DMS153 treated with DMSO at 0.1 percent for 48 hours (cell line): ENCODE data around the gene B4GALT1.
"Not testable (repeated sequence)": the region's sequence is repeated elsewhere in the genome, so short reads cannot be mapped to it uniquely, and the experiment has no call there.

ENCODE experiments used
- DNase-seq: peaks from one replicate; lab custom pipeline; 2025; ENCODE audit not compliant: unreplicated experiment; lab: John Stamatoyannopoulos, UW

B4GALT1 gene

DNA sequence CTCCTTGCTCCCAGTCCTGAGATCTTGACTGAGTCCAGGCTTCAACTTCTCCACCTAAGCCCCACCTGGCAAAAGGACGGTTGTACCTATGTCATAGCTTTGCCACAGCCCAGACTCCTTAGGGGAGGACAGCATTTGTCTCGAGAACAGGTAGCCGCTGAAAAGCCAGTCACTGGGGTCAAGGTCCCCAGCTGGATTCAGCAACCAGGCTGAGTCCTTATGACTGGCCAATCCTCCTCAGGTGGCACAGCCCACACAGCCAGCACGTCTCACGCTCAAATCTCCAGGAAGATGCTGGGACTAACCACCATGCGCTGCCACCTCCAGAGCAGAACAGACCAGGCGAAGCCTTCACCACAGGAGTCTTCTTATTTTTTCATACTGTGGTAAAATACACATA, 62.7 kb downstream of the B4GALT1 start:
- DNase-seq, result no peak

DNA sequence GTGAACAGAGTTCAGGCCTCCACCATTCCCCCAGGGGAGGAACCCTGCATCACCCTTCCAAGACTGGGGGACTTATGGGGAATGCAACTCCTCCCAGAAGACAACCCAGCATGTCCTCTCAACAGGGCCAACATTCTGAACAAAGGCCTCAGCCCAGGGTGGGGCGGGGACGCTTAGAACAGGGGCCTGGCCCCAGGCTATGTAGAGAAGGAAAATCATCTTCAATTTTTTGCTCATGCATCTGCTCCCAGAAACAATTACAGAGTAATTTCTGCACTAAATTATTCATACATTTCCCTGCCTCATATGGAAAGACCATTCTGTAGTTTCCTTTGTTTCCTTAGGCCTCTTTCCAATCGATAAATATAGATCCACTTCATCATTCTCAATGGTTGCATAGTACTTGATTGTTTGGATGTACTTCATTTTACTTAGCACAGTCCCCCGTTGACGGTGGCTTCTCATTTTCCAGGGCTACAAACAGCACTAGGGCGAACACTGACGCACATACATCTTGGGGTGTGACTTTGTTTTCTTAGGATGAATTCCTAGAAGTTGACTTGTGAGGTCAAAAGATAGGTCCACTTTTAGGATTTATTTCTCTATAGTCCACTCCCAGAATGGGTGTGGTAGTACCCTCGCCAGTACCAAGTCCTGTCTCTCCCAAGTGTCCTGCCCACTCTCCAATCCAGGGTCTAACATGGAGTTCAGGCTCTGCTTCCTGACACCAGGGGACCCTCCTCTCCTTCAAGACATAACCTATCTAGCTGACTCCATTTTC, 63.4 kb downstream of the B4GALT1 start:
- DNase-seq, result no peak

GRCh38 chr9:33102551-33103210, 64.5 kb downstream of the B4GALT1 start:
- DNase-seq, result no peak

- DNase-seq, result no peak
Observed at GRCh38 chr9:33101104-33101951, 65.8 kb downstream of the B4GALT1 start.

GRCh38 chr9:33099754-33100153, 67.4 kb downstream of the B4GALT1 start:
- no peak for DNase-seq

GRCh38 chr9:33097192-33097591, 69.9 kb downstream of the B4GALT1 start:
- no peak for DNase-seq

DNA sequence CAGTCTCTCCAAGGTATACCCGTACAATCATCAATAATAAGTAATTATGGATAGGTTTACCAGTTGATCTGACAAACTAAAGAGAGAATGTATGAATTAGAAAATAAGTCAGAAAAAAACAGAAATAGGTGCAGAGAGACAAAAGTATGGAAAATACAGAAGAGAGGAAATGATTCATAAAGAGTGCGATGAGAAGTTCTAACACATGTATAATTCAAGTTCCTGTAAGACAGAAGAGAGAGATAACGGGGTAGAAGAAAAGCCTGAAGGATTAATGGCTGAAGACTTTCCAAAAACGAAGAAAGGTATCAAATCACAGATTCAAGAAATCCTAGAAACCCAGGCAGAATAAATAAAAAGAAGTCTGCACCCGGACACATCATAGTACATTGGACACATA, 74.5 kb downstream of the B4GALT1 start:
- no peak for DNase-seq

DNA sequence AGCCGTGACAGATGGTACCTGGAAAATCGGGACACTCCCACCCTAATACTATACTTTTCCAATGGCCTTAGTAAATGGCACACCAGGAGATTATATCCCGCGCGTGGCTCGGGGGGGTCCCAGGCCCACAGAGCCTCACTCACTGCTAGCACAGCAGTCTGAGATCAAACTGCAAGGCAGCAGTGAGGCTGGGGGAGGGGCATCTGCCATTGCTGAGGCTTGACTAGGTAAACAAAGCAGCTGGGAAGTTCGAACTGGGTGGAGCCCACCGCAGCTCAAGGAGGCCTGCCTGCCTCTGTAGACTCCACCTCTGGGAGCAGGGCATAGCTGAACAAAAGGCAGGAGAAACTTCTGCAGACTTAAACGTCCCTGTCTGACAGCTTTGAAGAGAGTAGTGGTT, 81.5 kb downstream of the B4GALT1 start:
- DNase-seq, result not testable (repeated sequence)

DNA sequence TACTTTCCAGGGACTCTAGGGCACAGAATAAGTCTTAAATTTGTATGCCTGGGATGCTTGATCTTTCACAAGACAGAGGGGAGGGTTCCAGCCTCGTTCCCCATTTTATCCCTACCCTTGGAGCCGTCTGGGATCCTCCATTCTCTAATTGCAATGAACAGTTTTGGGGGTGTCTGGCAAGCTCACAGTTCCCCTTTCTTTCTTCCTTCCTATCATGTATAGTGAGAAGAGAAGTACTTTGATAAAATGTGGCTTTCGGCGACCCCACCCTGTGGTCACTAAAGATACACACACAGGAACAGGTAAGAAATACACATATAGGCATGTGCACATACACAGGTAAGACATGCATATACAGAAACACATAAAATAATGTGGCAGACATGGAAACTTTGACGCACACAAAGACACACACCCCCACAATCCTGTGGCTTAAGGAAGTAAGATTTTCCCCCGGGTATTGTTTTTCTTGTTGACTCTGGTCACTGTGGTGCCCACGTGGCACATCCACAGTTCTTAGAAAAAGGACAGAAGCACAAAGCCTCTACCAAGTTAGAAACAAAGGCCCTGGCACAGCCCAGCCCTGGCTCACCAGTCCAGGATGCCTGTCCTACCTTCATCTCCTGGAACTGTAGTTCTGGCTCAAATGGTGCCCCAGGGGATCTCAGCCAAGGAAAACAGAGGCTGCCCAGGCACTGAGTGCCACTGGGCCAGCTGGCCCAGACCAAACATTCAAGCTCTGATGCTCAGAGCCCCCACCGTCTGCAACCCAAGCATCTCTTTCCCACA, 84.4 kb downstream of the B4GALT1 start:
- DNase-seq, result no peak

DNA sequence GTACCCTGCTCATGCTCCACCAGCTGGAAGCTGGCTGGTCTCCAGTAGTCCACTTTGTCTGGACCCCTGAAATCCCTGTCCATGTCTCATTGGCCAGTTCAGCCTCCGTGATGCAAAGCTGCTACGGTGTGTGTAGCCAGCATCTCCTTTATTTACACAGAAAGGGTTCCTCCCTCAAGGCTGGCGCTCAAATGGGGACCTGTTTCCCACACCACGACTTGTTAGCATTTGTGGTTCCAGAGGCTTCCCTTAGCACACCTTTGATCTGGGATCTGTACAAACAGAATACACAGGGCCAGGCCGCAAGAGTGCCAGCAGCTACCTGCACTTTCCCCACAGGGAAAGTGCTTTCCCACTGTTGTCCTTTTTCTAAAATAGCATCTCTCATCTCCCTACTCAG, 85.0 kb downstream of the B4GALT1 start:
- no peak for DNase-seq

DNA sequence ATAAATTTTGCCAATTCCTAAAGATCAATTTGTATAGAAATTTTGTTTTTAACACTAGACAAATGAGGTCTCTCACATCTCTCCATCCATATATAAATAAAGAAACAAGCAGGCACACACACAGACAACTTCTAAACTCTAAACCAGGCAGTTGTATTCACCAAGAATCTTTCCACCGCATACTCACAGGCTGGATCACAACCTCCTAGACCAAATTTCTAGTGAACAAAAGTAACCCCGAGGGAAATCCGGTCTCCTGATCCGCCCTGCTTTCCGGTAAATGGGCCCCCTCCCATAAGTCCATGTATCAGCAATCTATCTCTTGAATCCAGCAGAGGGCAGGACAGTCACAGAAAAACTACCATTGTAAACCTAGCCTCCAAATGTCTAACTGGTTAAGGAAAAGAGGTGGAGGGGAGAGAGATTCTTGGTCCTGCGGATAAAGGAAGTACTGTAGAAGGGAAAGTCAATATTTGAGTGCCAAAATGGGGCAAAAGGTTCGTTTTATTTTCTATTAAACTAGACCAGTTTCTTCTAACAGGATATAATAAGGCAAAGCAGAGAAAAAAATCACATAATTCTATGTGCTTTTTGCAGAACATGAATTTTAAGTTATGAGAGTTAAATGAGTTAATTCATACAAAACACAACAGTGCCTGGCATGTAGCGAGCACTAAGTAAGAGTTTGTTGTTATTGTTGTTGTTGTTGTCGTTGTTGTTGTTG, 85.8 kb downstream of the B4GALT1 start:
- DNase-seq, result peak; percentile 87

DNA sequence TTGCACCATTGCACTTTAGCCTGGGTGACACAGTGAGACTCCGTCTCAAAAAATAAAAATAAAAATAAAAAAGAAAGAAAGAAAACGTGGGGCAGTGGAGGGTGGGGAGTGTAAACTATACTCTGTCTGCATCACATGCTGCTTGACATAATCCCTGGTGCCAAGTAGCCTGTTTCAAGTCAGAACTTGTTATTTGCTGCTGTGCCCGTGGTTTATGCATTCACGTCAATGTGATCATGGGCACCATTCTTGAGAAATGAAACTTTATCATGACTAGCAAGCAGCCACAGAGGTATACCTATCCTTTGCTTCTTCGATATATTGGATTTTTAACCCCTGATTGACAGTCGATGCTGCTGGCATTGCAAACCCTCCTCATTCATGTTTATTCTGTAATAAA, 86.6 kb downstream of the B4GALT1 start:
- no peak for DNase-seq

- DNase-seq, result peak; percentile 91
Observed at GRCh38 chr9:33076046-33077004, 90.8 kb downstream of the B4GALT1 start, which contains the start of gene SMU1. SMU1 (minus strand) TSS chr9:33076674; CDS start chr9:33076608, 66 bp downstream.

DNA sequence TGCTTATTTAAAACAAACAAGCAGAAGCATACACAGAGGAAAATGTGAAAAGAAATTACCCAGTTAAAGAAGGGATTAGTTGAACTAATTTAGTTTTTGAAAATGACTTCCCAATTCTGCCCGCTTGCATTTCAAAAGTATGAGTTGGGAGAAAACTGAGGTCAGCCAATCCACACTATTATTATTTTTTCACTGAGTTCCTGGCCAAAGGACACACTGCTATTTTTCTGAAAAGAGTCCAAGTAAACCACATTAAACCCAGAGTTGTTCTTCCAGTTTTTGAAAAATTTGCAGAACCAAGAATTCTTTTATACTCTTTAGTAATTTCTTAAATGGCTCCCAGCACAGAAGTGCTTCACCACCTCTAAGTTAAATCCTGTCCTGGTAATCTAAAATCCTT, 98.1 kb downstream of the B4GALT1 start:
- no peak for DNase-seq

- DNase-seq, result no peak
Observed at GRCh38 chr9:33065157-33066076, 101.7 kb downstream of the B4GALT1 start.
